ENCODE results near the gene IQCM. TPM values are rescaled to one million over a fixed set of nuclear protein-coding genes. Genes with fewer than 3 reads are reported as not detected.

The IQCM gene
- total RNA-seq, 1 experiment from 2014 or later, result not detected

DNA sequence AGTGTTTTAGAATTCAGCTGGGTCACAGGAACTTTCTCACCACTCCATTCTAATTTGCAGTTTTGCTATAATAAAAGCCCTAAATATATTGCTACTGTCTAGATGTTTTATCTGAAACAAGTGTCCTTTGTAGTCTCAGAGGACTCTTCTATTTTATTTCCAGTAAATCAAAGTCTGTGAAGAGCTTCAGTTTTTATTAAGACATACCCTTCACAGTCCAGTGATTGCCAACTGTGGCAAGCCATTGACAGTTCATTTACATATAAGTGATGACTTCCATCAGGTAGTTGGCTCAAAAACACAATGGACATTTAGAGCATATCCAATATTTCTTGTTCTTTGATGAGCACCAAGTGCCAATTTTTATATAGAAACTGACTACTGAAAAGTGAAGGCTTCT lies 466.1 kb downstream of the IQCM start:
- no peak for ATAC-seq
- Histone ChIP-seq H3K4me1 (ENCODE audit: control insufficient read depth, insufficient read depth, low read length) (no peaks in the 10 kb centered on the region), H3K27me3 (ENCODE audit: control insufficient read depth, insufficient read depth, low read length) (no peaks in the 10 kb centered on the region), H3K4me3 (ENCODE audit: low read depth in 2 of 2, low read length in 2 of 2) (no peak overlapping the region), H3K36me3 (ENCODE audit: control insufficient read depth, insufficient read depth, low read length) (no peaks in the 10 kb centered on the region), H3K9me3 (ENCODE audit: control insufficient read depth, insufficient read depth, low read depth, low read length) (no peaks in the 10 kb centered on the region), H3K27ac (ENCODE audit: low read length) (no peak overlapping the region)
- in situ Hi-C loops (cut with HindIII; ENCODE audit: low pct_unique_long_range_greater_than_20kb, low sequenced_read_pairs) (no loop called here), intact Hi-C loops (cut with micrococcal nuclease; ENCODE audit: unreplicated experiment) (no loop called here)
- BruUV-seq (replicated peaks), result no TSS peak
- TF ChIP-seq POLR2AphosphoS5 (IDR thresholded peaks at IDR 0.05; ENCODE audit: low read depth, low read length), result no peak
- TF ChIP-seq, protein P1, sequence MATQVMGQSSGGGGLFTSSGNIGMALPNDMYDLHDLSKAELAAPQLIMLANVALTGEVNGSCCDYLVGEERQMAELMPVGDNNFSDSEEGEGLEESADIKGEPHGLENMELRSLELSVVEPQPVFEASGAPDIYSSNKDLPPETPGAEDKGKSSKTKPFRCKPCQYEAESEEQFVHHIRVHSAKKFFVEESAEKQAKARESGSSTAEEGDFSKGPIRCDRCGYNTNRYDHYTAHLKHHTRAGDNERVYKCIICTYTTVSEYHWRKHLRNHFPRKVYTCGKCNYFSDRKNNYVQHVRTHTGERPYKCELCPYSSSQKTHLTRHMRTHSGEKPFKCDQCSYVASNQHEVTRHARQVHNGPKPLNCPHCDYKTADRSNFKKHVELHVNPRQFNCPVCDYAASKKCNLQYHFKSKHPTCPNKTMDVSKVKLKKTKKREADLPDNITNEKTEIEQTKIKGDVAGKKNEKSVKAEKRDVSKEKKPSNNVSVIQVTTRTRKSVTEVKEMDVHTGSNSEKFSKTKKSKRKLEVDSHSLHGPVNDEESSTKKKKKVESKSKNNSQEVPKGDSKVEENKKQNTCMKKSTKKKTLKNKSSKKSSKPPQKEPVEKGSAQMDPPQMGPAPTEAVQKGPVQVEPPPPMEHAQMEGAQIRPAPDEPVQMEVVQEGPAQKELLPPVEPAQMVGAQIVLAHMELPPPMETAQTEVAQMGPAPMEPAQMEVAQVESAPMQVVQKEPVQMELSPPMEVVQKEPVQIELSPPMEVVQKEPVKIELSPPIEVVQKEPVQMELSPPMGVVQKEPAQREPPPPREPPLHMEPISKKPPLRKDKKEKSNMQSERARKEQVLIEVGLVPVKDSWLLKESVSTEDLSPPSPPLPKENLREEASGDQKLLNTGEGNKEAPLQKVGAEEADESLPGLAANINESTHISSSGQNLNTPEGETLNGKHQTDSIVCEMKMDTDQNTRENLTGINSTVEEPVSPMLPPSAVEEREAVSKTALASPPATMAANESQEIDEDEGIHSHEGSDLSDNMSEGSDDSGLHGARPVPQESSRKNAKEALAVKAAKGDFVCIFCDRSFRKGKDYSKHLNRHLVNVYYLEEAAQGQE (IDR thresholded peaks at IDR 0.05; ENCODE audit: insufficient read depth in 1 of 2, low read depth in 2 of 2, low read length in 1 of 2), result no peak
- TF ChIP-seq, protein P2, sequence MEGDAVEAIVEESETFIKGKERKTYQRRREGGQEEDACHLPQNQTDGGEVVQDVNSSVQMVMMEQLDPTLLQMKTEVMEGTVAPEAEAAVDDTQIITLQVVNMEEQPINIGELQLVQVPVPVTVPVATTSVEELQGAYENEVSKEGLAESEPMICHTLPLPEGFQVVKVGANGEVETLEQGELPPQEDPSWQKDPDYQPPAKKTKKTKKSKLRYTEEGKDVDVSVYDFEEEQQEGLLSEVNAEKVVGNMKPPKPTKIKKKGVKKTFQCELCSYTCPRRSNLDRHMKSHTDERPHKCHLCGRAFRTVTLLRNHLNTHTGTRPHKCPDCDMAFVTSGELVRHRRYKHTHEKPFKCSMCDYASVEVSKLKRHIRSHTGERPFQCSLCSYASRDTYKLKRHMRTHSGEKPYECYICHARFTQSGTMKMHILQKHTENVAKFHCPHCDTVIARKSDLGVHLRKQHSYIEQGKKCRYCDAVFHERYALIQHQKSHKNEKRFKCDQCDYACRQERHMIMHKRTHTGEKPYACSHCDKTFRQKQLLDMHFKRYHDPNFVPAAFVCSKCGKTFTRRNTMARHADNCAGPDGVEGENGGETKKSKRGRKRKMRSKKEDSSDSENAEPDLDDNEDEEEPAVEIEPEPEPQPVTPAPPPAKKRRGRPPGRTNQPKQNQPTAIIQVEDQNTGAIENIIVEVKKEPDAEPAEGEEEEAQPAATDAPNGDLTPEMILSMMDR (IDR thresholded peaks at IDR 0.05), result no peak
- TF ChIP-seq TCF7L2 (IDR thresholded peaks at IDR 0.05; ENCODE audit: low read depth, low read length), result no peak
- TF ChIP-seq SIN3A (IDR thresholded peaks at IDR 0.05; ENCODE audit: borderline replicate concordance, insufficient read depth, low read depth, low read length), result no peak
- CTCF ChIA-PET, result no interaction called here
- no peak for DNase-seq (ENCODE audit: low read depth, low spot score)
- POLR2A ChIA-PET, result no interaction called here

DNA sequence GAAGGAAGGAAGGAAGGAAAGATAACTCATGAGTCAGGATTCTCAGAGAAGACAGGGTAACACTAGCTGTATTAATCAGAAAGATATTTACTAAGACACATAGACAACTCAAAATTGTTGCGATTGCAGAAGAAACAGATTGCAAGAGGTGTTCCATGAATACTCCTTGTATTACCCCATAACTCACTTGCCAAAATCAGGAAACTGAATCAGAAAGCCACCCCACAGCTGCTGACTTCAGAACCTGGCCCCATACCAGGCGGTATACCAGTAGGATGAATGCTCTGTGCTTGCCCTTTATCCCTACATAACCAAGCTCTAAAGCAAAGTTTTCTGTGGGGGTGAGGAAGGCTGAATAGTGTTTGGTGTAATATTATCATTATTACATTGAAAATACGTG lies 468.5 kb downstream of the IQCM start:
- TF ChIP-seq, protein P1 (IDR thresholded peaks at IDR 0.05; ENCODE audit: insufficient read depth in 1 of 2, low read depth in 2 of 2, low read length in 1 of 2), result no peak
- TF ChIP-seq POLR2AphosphoS5 (IDR thresholded peaks at IDR 0.05; ENCODE audit: low read depth, low read length) (no peak), SIN3A (IDR thresholded peaks at IDR 0.05; ENCODE audit: borderline replicate concordance, insufficient read depth, low read depth, low read length) (no peak), TCF7L2 (IDR thresholded peaks at IDR 0.05; ENCODE audit: low read depth, low read length) (no peak)
- TF ChIP-seq, protein P2 (IDR thresholded peaks at IDR 0.05), result no peak
- H3K9me3 ChIP-seq (ENCODE audit: control insufficient read depth, insufficient read depth, low read depth, low read length), result no peaks in the 10 kb centered on the region
- no peaks in the 10 kb centered on the region for H3K4me1 ChIP-seq (ENCODE audit: control insufficient read depth, insufficient read depth, low read length)
- H3K27ac ChIP-seq (ENCODE audit: low read length), result no peak overlapping the region
- no peak overlapping the region for H3K4me3 ChIP-seq (ENCODE audit: low read depth in 2 of 2, low read length in 2 of 2)
- in situ Hi-C loops (cut with HindIII; ENCODE audit: low pct_unique_long_range_greater_than_20kb, low sequenced_read_pairs), result no loop called here
- ChIA-PET POLR2A (no interaction called here), CTCF (interaction anchor here (0.6 kb wide), 1 partner anchor 895 kb away, joined by 3 read pairs; no protein-coding TSS in a partner anchor)
- BruUV-seq (replicated peaks), result no TSS peak
- H3K36me3 ChIP-seq (ENCODE audit: control insufficient read depth, insufficient read depth, low read length), result no peaks in the 10 kb centered on the region
- ATAC-seq (no peak), DNase-seq (ENCODE audit: low read depth, low spot score) (no peak)
- H3K27me3 ChIP-seq (ENCODE audit: control insufficient read depth, insufficient read depth, low read length), result no peaks in the 10 kb centered on the region
- intact Hi-C loops (cut with micrococcal nuclease; ENCODE audit: unreplicated experiment), result no loop called here
